ENCODE results near the gene RELA.

DNA sequence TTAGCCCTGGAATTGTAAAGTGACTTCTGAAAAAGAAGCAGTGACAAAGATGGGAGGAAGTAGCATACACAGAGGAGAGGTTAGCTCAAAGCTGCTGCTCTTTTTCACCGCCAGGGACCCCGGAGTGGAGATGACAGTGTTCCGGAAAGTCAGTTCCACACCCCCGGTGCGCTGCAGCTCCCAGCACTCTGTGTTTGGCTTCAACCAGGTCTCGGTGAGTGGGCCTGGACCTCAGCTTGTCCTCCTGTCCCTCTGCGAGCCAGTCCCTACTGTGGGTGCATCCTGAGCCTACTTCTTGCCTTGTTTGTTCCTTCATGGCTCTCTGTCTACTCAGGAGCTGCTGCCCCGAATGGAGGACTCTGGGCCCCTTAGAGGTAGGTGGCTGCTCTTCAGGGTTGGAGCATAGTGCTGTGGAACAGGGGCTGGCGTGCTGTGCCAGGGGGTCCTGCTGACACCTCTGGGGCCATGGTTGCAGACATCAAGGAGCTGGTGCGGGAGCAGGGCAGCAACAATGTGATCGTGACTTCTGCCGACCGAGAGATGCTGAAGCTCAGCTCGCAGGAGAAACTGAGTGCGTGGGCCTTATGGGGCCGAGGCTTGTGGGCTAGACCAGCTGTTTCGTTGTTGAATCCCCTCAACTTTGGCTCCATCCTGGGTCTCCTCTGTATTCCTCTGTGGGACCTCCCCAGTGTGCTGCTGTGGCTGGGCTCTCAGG, 45.4 kb downstream of the RELA start:
- TF ChIP-seq, protein P1, sequence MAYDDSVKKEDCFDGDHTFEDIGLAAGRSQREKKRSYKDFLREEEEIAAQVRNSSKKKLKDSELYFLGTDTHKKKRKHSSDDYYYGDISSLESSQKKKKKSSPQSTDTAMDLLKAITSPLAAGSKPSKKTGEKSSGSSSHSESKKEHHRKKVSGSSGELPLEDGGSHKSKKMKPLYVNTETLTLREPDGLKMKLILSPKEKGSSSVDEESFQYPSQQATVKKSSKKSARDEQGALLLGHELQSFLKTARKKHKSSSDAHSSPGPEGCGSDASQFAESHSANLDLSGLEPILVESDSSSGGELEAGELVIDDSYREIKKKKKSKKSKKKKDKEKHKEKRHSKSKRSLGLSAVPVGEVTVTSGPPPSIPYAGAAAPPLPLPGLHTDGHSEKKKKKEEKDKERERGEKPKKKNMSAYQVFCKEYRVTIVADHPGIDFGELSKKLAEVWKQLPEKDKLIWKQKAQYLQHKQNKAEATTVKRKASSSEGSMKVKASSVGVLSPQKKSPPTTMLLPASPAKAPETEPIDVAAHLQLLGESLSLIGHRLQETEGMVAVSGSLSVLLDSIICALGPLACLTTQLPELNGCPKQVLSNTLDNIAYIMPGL (CRISPR knock-in tag; IDR thresholded peaks at IDR 0.05) = no peak
- TF ChIP-seq, protein P2, sequence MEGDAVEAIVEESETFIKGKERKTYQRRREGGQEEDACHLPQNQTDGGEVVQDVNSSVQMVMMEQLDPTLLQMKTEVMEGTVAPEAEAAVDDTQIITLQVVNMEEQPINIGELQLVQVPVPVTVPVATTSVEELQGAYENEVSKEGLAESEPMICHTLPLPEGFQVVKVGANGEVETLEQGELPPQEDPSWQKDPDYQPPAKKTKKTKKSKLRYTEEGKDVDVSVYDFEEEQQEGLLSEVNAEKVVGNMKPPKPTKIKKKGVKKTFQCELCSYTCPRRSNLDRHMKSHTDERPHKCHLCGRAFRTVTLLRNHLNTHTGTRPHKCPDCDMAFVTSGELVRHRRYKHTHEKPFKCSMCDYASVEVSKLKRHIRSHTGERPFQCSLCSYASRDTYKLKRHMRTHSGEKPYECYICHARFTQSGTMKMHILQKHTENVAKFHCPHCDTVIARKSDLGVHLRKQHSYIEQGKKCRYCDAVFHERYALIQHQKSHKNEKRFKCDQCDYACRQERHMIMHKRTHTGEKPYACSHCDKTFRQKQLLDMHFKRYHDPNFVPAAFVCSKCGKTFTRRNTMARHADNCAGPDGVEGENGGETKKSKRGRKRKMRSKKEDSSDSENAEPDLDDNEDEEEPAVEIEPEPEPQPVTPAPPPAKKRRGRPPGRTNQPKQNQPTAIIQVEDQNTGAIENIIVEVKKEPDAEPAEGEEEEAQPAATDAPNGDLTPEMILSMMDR (IDR thresholded peaks at IDR 0.05) = no peak
- TF ChIP-seq ZNF423 (CRISPR knock-in tag; IDR thresholded peaks at IDR 0.05) (no peak), ZNF138 (CRISPR knock-in tag; conservative IDR thresholded peaks at IDR 0.05) (no peak), PRRX2 (CRISPR knock-in tag; IDR thresholded peaks at IDR 0.05) (no peak), ZNF121 (CRISPR knock-in tag; IDR thresholded peaks at IDR 0.05) (no peak), ZNF317 (CRISPR knock-in tag; IDR thresholded peaks at IDR 0.05; ENCODE audit: borderline replicate concordance, low read depth) (no peak), ATF1 (CRISPR knock-in tag; IDR thresholded peaks at IDR 0.05) (no peak)
- TF ChIP-seq, protein P3, sequence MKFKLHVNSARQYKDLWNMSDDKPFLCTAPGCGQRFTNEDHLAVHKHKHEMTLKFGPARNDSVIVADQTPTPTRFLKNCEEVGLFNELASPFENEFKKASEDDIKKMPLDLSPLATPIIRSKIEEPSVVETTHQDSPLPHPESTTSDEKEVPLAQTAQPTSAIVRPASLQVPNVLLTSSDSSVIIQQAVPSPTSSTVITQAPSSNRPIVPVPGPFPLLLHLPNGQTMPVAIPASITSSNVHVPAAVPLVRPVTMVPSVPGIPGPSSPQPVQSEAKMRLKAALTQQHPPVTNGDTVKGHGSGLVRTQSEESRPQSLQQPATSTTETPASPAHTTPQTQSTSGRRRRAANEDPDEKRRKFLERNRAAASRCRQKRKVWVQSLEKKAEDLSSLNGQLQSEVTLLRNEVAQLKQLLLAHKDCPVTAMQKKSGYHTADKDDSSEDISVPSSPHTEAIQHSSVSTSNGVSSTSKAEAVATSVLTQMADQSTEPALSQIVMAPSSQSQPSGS (CRISPR knock-in tag; IDR thresholded peaks at IDR 0.05; ENCODE audit: borderline replicate concordance, low read depth) = no peak
- TF ChIP-seq, protein P4, sequence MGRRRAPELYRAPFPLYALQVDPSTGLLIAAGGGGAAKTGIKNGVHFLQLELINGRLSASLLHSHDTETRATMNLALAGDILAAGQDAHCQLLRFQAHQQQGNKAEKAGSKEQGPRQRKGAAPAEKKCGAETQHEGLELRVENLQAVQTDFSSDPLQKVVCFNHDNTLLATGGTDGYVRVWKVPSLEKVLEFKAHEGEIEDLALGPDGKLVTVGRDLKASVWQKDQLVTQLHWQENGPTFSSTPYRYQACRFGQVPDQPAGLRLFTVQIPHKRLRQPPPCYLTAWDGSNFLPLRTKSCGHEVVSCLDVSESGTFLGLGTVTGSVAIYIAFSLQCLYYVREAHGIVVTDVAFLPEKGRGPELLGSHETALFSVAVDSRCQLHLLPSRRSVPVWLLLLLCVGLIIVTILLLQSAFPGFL (CRISPR knock-in tag; IDR thresholded peaks at IDR 0.05; ENCODE audit: borderline replicate concordance) = no peak
- TF ChIP-seq, protein P5, sequence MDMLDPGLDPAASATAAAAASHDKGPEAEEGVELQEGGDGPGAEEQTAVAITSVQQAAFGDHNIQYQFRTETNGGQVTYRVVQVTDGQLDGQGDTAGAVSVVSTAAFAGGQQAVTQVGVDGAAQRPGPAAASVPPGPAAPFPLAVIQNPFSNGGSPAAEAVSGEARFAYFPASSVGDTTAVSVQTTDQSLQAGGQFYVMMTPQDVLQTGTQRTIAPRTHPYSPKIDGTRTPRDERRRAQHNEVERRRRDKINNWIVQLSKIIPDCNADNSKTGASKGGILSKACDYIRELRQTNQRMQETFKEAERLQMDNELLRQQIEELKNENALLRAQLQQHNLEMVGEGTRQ (CRISPR knock-in tag; IDR thresholded peaks at IDR 0.05) = no peak

Measured in WTC11 (cell line).